GF-D8 (cell line): ENCODE measurements around the gene GRK6.

Experiments
- DNase-seq: peaks from one replicate; lab custom pipeline; 2025; lab: John Stamatoyannopoulos, UW

The GRK6 gene

GRCh38 chr5:177426566-177427210 is at the start of gene GRK6:
Gene GRK6, plus strand, starts transcription at chr5:177426676. Its CDS starts 170 bp downstream, at chr5:177426846.
- DNase-seq, result peak; percentile 14

- no peak for DNase-seq
Measured at GRCh38 chr5:177377851-177378776, 48.4 kb upstream of the GRK6 start.

GRCh38 chr5:177378884-177379883 is 47.3 kb upstream of the GRK6 start:
- DNase-seq, result no peak

GRCh38 chr5:177380805-177381126 is 45.7 kb upstream of the GRK6 start:
- no peak for DNase-seq

GRCh38 chr5:177382423-177383029 is 44.0 kb upstream of the GRK6 start:
- DNase-seq, result no peak

GRCh38 chr5:177383181-177383580 is 43.3 kb upstream of the GRK6 start:
- DNase-seq, result no peak

GRCh38 chr5:177384134-177384533 is 42.3 kb upstream of the GRK6 start, which contains the start of gene SLC34A1:
Gene SLC34A1, plus strand, starts transcription at chr5:177384434. Its CDS starts 1,308 bp downstream, at chr5:177385742.
- no peak for DNase-seq

GRCh38 chr5:177385720-177386119 is 40.8 kb upstream of the GRK6 start:
- no peak for DNase-seq

- DNase-seq, result no peak
Measured at GRCh38 chr5:177386542-177386941, 39.9 kb upstream of the GRK6 start.

GRCh38 chr5:177387405-177387804 is 39.1 kb upstream of the GRK6 start:
- no peak for DNase-seq

- no peak for DNase-seq
Measured at GRCh38 chr5:177388521-177389052, 37.9 kb upstream of the GRK6 start.

GRCh38 chr5:177389241-177390169 is 37.0 kb upstream of the GRK6 start:
- DNase-seq, result no peak

GRCh38 chr5:177390363-177391300 is 35.8 kb upstream of the GRK6 start:
- DNase-seq, result peak; percentile 27

- peak; percentile 46 for DNase-seq
Measured at GRCh38 chr5:177392765-177393164, 33.7 kb upstream of the GRK6 start.

- peak; percentile 48 for DNase-seq
Measured at GRCh38 chr5:177393206-177393765, 33.2 kb upstream of the GRK6 start.

- no peak for DNase-seq
Measured at GRCh38 chr5:177393990-177394389, 32.5 kb upstream of the GRK6 start.

- DNase-seq, result no peak
Measured at GRCh38 chr5:177396078-177396477, 30.4 kb upstream of the GRK6 start.

GRCh38 chr5:177396807-177397206 is 29.7 kb upstream of the GRK6 start:
- DNase-seq, result no peak
